Astrocyte (in vitro differentiated cells and primary cell): ENCODE data around the gene MAP3K20. TPM values are rescaled to one million over a fixed set of nuclear protein-coding genes. Genes with fewer than 3 reads are reported as not detected.

Experiments
- DNase-seq: peaks from one replicate; pipeline ENCODE4 v3.0.0-alpha.2; 2010; ENCODE audit warnings: low read depth
- FAIRE-seq: peaks from 2 replicates; lab custom pipeline; 2011; peaks lifted over from hg19 to GRCh38; lab: Jason Lieb, UNC
- H2AFZ ChIP-seq: 2 replicates; pipeline ENCODE4 v1.6.0; 2012; ENCODE audit warnings: low read depth, low read length, inconsistent platforms
- H3K27ac ChIP-seq: 2 replicates; pipeline ENCODE4 v1.5.1; 2011; ENCODE audit warnings: low read depth, low read length, inconsistent platforms
- H3K27me3 ChIP-seq: 2 replicates; pipeline ENCODE4 v1.6.0; 2011; ENCODE audit warnings: low read length, inconsistent platforms; ENCODE audit not compliant: insufficient read depth
- H3K36me3 ChIP-seq: 2 replicates; pipeline ENCODE4 v1.5.1; 2011; ENCODE audit warnings: low read length, inconsistent platforms; ENCODE audit not compliant: insufficient read depth
- H3K4me1 ChIP-seq: 2 replicates; pipeline ENCODE4 v1.5.1; 2011; ENCODE audit warnings: low read length, inconsistent platforms; ENCODE audit not compliant: insufficient read depth
- H3K4me2 ChIP-seq: 2 replicates; pipeline ENCODE4 v1.6.0; 2012; ENCODE audit warnings: low read length, inconsistent platforms
- H3K4me3 ChIP-seq: 2 replicates; pipeline ENCODE4 v1.5.1; 2011; ENCODE audit warnings: low read depth, mild to moderate bottlenecking, low read length, inconsistent platforms; ENCODE audit not compliant: insufficient read depth
- H3K79me2 ChIP-seq: 2 replicates; pipeline ENCODE4 v1.6.0; 2012; ENCODE audit warnings: mild to moderate bottlenecking, low read length, inconsistent platforms; ENCODE audit not compliant: insufficient read depth
- H3K9ac ChIP-seq: 2 replicates; pipeline ENCODE4 v1.6.0; 2012; ENCODE audit warnings: mild to moderate bottlenecking, low read length, inconsistent platforms
- H3K9me3 ChIP-seq: 2 replicates; pipeline ENCODE4 v1.5.1; 2012; ENCODE audit warnings: low read depth, mild to moderate bottlenecking, low read length, inconsistent platforms; ENCODE audit not compliant: insufficient read depth
- H4K20me1 ChIP-seq: 2 replicates; pipeline ENCODE4 v1.6.0; 2012; ENCODE audit warnings: low read length, inconsistent platforms; ENCODE audit not compliant: insufficient read depth
- H3K27ac Mint-ChIP-seq: one replicate; pipeline ENCODE4 v1.8.0; 2021; ENCODE audit warnings: mild to moderate bottlenecking, mixed read lengths; ENCODE audit not compliant: unreplicated experiment
- H3K27me3 Mint-ChIP-seq: one replicate; pipeline ENCODE4 v1.8.0; 2021; ENCODE audit warnings: low read depth, mixed read lengths; ENCODE audit not compliant: unreplicated experiment
- H3K36me3 Mint-ChIP-seq: one replicate; pipeline ENCODE4 v1.8.0; 2021; ENCODE audit warnings: low read depth, mixed read lengths; ENCODE audit not compliant: unreplicated experiment
- H3K4me1 Mint-ChIP-seq: one replicate; pipeline ENCODE4 v1.8.0; 2021; ENCODE audit warnings: low read depth, mixed read lengths; ENCODE audit not compliant: unreplicated experiment
- H3K4me3 Mint-ChIP-seq: one replicate; pipeline ENCODE4 v1.8.0; 2021; ENCODE audit warnings: mild to moderate bottlenecking, moderate library complexity, mixed read lengths; ENCODE audit not compliant: unreplicated experiment
- H3K9me3 Mint-ChIP-seq: one replicate; pipeline ENCODE4 v1.8.0; 2021; ENCODE audit warnings: mild to moderate bottlenecking, mixed read lengths; ENCODE audit not compliant: unreplicated experiment
- EZH2 ChIP-seq: IDR thresholded peaks from 2 replicates; pipeline ENCODE4 v1.6.1; 2012; ENCODE audit warnings: mild to moderate bottlenecking, low read length, inconsistent platforms; ENCODE audit not compliant: insufficient read depth
- total RNA-seq: library from RNA; stranded (reverse); gene quantifications from 2 replicates; pipeline ENCODE4 v1.2.1, GENCODE V29; 2021
- TF ChIP-seq, protein P1 (sequence below): IDR thresholded peaks from 2 replicates; pipeline ENCODE4 v1.5.1; 2011; ENCODE audit warnings: low read depth, mild to moderate bottlenecking, inconsistent platforms, low read length, moderate library complexity; ENCODE audit not compliant: insufficient read depth

MAP3K20 gene
- total RNA-seq, 1 donor from 2014 or later: 42.4 TPM

DNA sequence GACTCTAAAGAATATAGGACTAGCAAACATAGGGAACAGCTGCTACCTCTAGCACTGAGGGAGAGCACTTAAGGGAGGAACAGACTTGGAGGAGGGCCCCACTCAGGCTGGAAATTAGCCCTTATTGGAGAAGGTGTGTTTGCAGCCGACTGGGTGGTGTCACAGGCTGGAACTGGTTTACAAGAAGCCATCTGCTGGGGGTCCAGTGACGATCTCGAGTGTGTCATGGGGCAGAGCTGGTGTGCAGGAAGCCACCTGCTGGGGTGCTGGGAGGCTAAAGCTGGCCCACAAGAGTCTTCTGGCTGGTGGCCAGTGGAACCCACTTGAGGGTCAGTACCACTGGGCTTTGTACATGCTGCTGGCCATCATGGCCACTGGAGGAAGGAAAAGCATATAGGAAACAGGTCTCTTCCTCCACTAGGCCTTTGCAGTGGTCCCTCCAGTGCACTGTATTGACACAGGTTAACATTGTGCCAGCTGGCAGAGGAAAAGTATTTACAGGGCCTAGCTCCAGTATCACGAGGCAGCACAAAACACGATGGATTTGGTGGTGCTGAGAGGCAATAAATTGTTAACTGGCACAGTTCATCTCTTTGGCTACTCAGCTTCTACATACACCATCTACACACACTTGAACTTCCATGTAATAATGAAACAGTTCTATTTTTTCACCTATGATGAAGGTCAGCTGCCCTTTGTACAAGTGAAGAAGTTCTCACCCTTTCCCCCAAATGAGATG, 43.6 kb downstream of the MAP3K20 start:
- Histone ChIP-seq H3K79me2 (peaks cover 36% of the 10 kb centered on the region), H3K27me3 (no peaks in the 10 kb centered on the region), H3K9me3 (no peaks in the 10 kb centered on the region), H3K4me1 (peaks cover under 1% of the 10 kb centered on the region), H3K9ac (no peak overlapping the region), H3K4me2 (no peak overlapping the region), H4K20me1 (no peaks in the 10 kb centered on the region), H3K27ac (peak overlapping the region; percentile 24), H3K4me3 (no peak overlapping the region), H3K36me3 (no peaks in the 10 kb centered on the region), H2AFZ (no peak overlapping the region)
- peaks cover 9% of the 10 kb centered on the region for H3K4me1 Mint-ChIP-seq
- DNase-seq (no peak), FAIRE-seq (no peak)
- H3K36me3 Mint-ChIP-seq: peaks cover 16% of the 10 kb centered on the region
- H3K9me3 Mint-ChIP-seq: no peaks in the 10 kb centered on the region
- no peak overlapping the region for H3K4me3 Mint-ChIP-seq
- TF ChIP-seq EZH2: no peak
- TF ChIP-seq, protein P1, sequence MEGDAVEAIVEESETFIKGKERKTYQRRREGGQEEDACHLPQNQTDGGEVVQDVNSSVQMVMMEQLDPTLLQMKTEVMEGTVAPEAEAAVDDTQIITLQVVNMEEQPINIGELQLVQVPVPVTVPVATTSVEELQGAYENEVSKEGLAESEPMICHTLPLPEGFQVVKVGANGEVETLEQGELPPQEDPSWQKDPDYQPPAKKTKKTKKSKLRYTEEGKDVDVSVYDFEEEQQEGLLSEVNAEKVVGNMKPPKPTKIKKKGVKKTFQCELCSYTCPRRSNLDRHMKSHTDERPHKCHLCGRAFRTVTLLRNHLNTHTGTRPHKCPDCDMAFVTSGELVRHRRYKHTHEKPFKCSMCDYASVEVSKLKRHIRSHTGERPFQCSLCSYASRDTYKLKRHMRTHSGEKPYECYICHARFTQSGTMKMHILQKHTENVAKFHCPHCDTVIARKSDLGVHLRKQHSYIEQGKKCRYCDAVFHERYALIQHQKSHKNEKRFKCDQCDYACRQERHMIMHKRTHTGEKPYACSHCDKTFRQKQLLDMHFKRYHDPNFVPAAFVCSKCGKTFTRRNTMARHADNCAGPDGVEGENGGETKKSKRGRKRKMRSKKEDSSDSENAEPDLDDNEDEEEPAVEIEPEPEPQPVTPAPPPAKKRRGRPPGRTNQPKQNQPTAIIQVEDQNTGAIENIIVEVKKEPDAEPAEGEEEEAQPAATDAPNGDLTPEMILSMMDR: no peak
- no peak overlapping the region for H3K27ac Mint-ChIP-seq
- no peaks in the 10 kb centered on the region for H3K27me3 Mint-ChIP-seq

DNA sequence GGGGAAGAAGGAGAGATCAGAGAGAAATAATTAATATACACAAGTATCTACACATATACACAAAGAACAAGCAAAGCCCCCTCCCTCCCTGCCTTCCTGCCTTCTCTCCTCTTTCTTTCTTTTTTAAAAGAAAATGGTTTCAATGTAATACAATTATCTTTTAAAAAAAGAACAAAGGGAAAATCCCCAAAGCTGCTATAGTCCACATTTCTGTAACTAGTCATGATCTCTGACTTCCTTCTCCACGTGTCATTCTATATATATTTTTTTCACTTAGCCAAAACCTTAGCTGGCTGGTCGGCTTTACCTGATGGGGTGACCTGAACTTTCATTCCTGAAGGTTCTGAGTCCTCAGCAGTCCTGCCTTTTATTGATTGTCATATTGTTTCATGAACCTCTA, 44.3 kb downstream of the MAP3K20 start:
- H3K4me1 Mint-ChIP-seq: peaks cover 16% of the 10 kb centered on the region
- FAIRE-seq: no peak

More for the DNA sequence above, 44.3 kb downstream of the MAP3K20 start:
- H3K4me3 Mint-ChIP-seq: no peak overlapping the region
- no peaks in the 10 kb centered on the region for H4K20me1 ChIP-seq
- peaks cover 14% of the 10 kb centered on the region for H3K36me3 Mint-ChIP-seq
- H3K27ac ChIP-seq: peak overlapping the region; percentile 70
- H3K4me2 ChIP-seq: no peak overlapping the region
- H3K79me2 ChIP-seq: peaks cover 34% of the 10 kb centered on the region
- TF ChIP-seq EZH2: no peak
- TF ChIP-seq, protein P1: no peak
- H3K36me3 ChIP-seq: no peaks in the 10 kb centered on the region
- no peaks in the 10 kb centered on the region for H3K27me3 ChIP-seq
- H2AFZ ChIP-seq: no peak overlapping the region
- DNase-seq: no peak
- H3K4me3 ChIP-seq: no peak overlapping the region
- no peak overlapping the region for H3K9ac ChIP-seq
- peaks cover 4% of the 10 kb centered on the region for H3K4me1 ChIP-seq
- no peaks in the 10 kb centered on the region for H3K27me3 Mint-ChIP-seq
- no peaks in the 10 kb centered on the region for H3K9me3 Mint-ChIP-seq
- peak overlapping the region; percentile 38 for H3K27ac Mint-ChIP-seq
- H3K9me3 ChIP-seq: no peaks in the 10 kb centered on the region
